Type B pancreatic cell (in vitro differentiated cells): ENCODE results near the gene UBE2O. TPM values are rescaled to one million over a fixed set of nuclear protein-coding genes. Genes with fewer than 3 reads are reported as not detected.

Source experiments
- DNase-seq: peaks from one replicate; pipeline ENCODE4 v3.0.0; 2021; ENCODE audit warnings: mixed read lengths; ENCODE audit not compliant: unreplicated experiment; ENCODE audit errors: extremely low spot score
- H3K27ac Mint-ChIP-seq: 2 replicates; pipeline ENCODE4 v1.8.0; 2021; ENCODE audit warnings: mild to moderate bottlenecking, mixed read lengths
- H3K27me3 Mint-ChIP-seq: 2 replicates; pipeline ENCODE4 v1.8.0; 2021; ENCODE audit warnings: mixed read lengths
- H3K36me3 Mint-ChIP-seq: 2 replicates; pipeline ENCODE4 v1.8.0; 2021; ENCODE audit warnings: mixed read lengths
- H3K4me1 Mint-ChIP-seq: one replicate; pipeline ENCODE4 v1.8.0; 2021; ENCODE audit warnings: mixed read lengths; ENCODE audit not compliant: unreplicated experiment
- H3K4me3 Mint-ChIP-seq: 2 replicates; pipeline ENCODE4 v1.8.0; 2021; ENCODE audit warnings: mild to moderate bottlenecking, mixed read lengths
- H3K9me3 Mint-ChIP-seq: 2 replicates; pipeline ENCODE4 v1.8.0; 2021; ENCODE audit warnings: mixed read lengths
- total RNA-seq: library from RNA; stranded (reverse); gene quantifications from 2 replicates; pipeline ENCODE4 v1.2.1, GENCODE V29; 2021; ENCODE audit warnings: low replicate concordance
- TF ChIP-seq, protein P1 (sequence below): fragments of 200-600 bp; sonication (generic); conservative IDR thresholded peaks from 2 replicates; pipeline ENCODE4 v1.5.0; 2021; ENCODE audit warnings: antibody characterized with exemption, mild to moderate bottlenecking

Gene UBE2O
- total RNA-seq, 1 donor from 2014 or later = 51.5 TPM

DNA sequence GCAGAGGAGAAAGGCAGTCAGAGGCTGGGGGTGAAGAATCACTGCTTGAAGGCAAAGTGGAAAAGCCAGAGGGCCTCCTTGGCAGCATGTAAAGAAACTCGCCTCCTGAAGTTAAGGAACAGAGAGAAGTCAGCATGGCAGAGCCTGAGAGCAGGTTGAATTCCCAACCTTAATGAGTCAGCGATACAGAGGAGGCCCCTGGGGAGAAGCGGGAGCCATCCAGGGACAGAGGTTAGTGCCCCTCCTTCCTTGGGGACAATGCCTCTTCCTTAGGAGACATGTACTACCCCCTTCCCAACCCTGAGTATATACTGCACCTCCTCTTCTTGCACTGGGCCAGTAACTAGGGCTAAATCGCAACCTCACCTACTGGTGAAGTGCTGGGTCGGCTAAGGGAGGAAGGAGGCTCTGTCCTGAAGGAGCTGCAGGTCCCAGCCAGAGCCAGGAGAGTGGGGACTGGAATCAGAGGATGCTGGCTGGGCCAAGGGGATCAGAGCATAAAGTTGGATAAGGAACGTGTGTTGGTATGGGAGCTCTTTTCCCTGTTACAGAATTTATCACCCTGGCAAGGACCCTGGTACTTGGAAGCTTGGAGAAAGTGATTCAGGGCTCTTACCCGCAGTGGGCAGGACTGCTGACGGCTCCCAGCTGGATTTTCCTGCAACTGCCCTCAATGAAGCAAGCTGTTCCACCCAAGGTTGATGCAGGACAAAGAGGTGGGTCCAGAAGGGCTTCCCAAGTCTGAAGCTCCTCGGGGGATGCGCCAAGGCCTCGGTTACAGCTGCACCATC lies 9.0 kb upstream of the UBE2O start:
- H3K36me3 Mint-ChIP-seq = no peaks in the 10 kb centered on the region
- no peaks in the 10 kb centered on the region for H3K27me3 Mint-ChIP-seq
- H3K4me1 Mint-ChIP-seq = peaks cover 5% of the 10 kb centered on the region
- DNase-seq = no peak
- no peaks in the 10 kb centered on the region for H3K9me3 Mint-ChIP-seq
- H3K4me3 Mint-ChIP-seq = no peak overlapping the region
- TF ChIP-seq, protein P1, sequence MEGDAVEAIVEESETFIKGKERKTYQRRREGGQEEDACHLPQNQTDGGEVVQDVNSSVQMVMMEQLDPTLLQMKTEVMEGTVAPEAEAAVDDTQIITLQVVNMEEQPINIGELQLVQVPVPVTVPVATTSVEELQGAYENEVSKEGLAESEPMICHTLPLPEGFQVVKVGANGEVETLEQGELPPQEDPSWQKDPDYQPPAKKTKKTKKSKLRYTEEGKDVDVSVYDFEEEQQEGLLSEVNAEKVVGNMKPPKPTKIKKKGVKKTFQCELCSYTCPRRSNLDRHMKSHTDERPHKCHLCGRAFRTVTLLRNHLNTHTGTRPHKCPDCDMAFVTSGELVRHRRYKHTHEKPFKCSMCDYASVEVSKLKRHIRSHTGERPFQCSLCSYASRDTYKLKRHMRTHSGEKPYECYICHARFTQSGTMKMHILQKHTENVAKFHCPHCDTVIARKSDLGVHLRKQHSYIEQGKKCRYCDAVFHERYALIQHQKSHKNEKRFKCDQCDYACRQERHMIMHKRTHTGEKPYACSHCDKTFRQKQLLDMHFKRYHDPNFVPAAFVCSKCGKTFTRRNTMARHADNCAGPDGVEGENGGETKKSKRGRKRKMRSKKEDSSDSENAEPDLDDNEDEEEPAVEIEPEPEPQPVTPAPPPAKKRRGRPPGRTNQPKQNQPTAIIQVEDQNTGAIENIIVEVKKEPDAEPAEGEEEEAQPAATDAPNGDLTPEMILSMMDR = no peak
- H3K27ac Mint-ChIP-seq = no peak overlapping the region

DNA sequence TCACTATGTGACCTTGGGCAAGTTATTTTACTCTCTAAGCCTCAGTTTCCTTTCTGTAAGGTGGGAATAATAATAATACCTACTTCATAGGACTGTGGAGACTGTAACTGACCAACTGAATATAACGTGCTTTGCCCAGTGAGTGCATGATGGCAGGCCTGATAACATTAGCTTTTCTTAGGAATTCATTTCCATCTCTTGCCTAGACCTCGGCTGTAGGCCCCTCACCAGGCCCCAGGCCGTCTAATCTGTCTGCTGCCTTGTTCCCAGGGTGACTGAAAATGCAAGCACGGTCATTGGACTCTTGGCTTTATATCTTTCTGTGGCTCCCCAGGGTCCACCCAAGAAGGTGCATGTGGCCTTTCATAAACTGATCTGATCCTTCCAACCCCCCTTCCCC lies 6.7 kb upstream of the UBE2O start:
- Mint-ChIP-seq H3K4me3 (no peak overlapping the region), H3K27me3 (no peaks in the 10 kb centered on the region), H3K36me3 (no peaks in the 10 kb centered on the region), H3K9me3 (no peaks in the 10 kb centered on the region), H3K4me1 (no peaks in the 10 kb centered on the region), H3K27ac (no peak overlapping the region)
- no peak for DNase-seq
- TF ChIP-seq, protein P1 = no peak

DNA sequence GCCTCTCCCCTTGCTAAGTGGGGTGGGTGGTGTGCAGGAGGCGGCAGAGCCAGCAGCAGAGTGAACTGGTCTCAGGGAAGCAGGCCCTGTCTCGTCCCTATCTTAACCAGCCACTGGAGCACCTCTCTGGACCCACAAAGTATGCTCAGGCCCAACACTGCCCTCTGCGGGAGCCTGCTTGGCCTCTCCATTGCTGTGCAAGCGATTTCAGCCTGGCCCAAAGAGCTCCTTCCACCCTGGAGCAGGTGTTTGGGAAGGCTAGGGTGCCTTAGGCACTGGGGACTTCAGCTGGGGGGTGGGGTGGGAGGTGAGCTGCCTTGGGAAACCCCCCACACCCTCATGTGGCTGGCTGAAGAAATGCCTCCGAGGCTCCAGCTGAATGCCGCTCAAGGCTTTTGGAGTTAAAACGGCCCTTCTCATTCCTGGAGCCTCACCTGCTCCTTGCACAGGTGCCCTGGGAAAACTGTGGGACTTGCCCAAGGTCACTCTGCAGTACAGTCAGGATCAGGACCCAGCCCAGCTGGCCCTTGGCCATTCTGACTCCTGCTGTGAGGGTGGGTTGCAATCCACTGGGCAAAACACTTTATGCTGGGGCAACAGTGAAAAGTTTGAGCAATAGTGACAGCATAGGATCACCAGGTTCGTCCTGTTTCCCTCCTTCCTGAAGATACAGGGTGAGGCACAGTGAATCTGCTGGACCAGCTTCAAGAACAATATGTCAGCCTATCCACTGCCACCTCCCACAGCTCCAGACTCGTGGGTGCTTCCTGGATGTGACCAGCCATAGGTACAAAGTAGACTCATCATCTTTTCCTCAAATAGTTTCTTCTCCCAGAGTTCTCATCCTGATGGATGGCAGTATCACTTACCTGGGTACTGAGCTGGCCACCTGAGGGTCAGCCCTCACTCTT lies 5.9 kb upstream of the UBE2O start:
- no peaks in the 10 kb centered on the region for H3K4me1 Mint-ChIP-seq
- H3K36me3 Mint-ChIP-seq = no peaks in the 10 kb centered on the region
- TF ChIP-seq, protein P1 = peak; percentile 67
- no peaks in the 10 kb centered on the region for H3K27me3 Mint-ChIP-seq
- no peaks in the 10 kb centered on the region for H3K9me3 Mint-ChIP-seq
- no peak for DNase-seq
- H3K27ac Mint-ChIP-seq = no peak overlapping the region
- no peak overlapping the region for H3K4me3 Mint-ChIP-seq

DNA sequence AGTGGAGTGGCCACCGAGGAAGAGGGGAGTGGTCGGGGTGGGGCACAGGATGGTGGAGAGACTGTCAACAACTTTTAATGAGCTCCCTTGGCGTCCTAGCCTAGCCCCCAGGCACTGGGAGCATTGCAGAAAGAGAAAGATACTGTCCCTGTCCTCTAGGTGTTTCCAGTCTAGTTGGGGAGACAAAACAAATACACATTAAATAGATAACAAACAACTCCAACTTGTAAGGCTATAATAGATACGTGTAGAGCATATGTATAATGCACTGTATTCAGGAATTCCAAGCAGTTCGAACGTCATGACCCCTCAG lies 435 bp upstream of the UBE2O start:
- TF ChIP-seq, protein P1 = no peak
- peak overlapping the region; percentile 87 for H3K27ac Mint-ChIP-seq
- no peaks in the 10 kb centered on the region for H3K36me3 Mint-ChIP-seq
- peaks cover 26% of the 10 kb centered on the region for H3K4me1 Mint-ChIP-seq
- peak overlapping the region; percentile 80 for H3K4me3 Mint-ChIP-seq
- H3K9me3 Mint-ChIP-seq = peaks cover 6% of the 10 kb centered on the region
- no peaks in the 10 kb centered on the region for H3K27me3 Mint-ChIP-seq
- DNase-seq = no peak

DNA sequence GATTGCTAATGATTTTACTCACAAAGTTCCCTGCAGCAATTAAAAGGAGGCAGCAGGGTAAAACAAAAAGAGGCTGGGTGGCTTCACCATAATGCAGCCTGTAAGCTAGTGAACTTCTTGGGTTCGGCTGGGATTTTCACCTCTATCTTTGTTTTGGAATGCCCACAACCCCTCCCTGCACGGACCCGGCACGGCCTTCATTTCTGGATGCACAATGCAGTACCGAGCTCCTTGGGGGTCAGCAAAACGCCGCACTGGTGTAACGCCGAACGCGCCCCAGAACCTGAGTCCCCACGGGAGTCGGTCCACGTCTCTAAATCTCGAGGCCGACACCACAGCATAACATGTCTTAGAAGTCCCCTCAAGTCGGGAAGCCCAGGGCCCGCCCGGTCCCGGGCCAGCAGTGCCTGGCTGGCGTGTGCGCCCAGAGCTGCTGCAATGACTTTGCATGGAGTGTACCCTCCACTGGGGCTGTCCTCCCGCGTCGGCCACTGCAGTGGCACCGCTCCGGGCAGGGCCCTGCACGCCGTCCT lies 759 bp downstream of the UBE2O start:
- Mint-ChIP-seq H3K27me3 (no peaks in the 10 kb centered on the region), H3K4me1 (peaks cover 38% of the 10 kb centered on the region), H3K4me3 (peak overlapping the region; percentile 92), H3K9me3 (peaks cover 6% of the 10 kb centered on the region), H3K27ac (peak overlapping the region; percentile 62), H3K36me3 (no peaks in the 10 kb centered on the region)
- DNase-seq = no peak
- TF ChIP-seq, protein P1 = no peak
